Measurements from ENCODE around the gene CFAP43.

Gene CFAP43

DNA sequence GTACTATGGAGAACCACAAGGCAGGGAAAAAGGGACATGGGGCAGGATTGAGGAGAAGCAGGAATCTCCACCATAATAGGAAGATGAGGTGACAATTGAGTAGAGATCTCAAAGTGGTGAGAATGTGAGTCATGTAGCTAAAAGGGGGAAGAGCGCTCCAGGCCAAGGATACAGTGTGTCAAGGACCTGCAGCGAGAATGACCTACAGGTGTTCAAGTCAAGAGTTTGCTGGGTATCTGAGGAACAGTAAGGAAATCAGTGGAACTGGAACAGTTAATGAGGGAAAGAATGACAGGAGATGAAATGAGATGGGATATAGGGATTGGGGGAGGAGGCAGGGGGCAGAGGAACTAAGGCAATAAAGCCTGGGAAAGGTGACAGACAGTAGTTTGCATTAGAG is 76.6 kb downstream of the CFAP43 start:
- no peak for ATAC-seq
- no peak for TF ChIP-seq ISL1 (CRISPR knock-in tag; IDR thresholded peaks at IDR 0.05)

- ATAC-seq: no peak
- TF ChIP-seq ISL1 (CRISPR knock-in tag; IDR thresholded peaks at IDR 0.05) (no peak), ZFP30 (CRISPR knock-in tag; IDR thresholded peaks at IDR 0.05) (no peak), TOX (CRISPR knock-in tag; IDR thresholded peaks at IDR 0.05; ENCODE audit: borderline replicate concordance) (no peak)
Observed at GRCh38 chr10:104151737-104152136, 80.4 kb downstream of the CFAP43 start.

- no peak for TF ChIP-seq ARNTL (CRISPR knock-in tag; IDR thresholded peaks at IDR 0.05; ENCODE audit: borderline replicate concordance, low read depth)
- no peak for ATAC-seq
Observed at GRCh38 chr10:104150139-104150538, 82.0 kb downstream of the CFAP43 start.

DNA sequence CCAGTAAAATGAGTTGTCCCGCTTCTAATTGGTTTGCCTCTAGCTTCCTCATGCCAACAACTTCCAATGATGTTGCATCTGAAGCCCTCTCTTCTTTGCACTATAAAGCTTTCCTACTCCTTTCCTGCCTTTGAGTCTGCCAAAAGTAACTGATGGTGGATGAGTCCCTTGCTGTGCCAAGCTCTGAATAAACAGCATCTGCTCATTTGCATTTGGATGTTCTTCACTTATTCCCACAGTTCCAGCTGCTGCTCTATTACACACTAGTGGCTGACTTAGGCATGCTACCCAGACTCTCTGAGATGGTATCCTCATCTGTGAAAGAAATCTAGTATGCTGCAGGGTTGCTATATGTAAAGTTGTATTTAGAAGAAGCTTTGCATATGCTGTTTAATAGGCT is 85.3 kb downstream of the CFAP43 start:
- ATAC-seq: no peak
- TF ChIP-seq CSDC2 (CRISPR knock-in tag; IDR thresholded peaks at IDR 0.05) (no peak), ARNTL (CRISPR knock-in tag; IDR thresholded peaks at IDR 0.05; ENCODE audit: borderline replicate concordance, low read depth) (no peak), RARB (CRISPR knock-in tag; IDR thresholded peaks at IDR 0.05) (no peak), ZNF565 (CRISPR knock-in tag; conservative IDR thresholded peaks at IDR 0.05; ENCODE audit: low read depth) (no peak), ZNF8 (CRISPR knock-in tag; IDR thresholded peaks at IDR 0.05) (no peak), ZFP30 (CRISPR knock-in tag; IDR thresholded peaks at IDR 0.05) (no peak)

DNA sequence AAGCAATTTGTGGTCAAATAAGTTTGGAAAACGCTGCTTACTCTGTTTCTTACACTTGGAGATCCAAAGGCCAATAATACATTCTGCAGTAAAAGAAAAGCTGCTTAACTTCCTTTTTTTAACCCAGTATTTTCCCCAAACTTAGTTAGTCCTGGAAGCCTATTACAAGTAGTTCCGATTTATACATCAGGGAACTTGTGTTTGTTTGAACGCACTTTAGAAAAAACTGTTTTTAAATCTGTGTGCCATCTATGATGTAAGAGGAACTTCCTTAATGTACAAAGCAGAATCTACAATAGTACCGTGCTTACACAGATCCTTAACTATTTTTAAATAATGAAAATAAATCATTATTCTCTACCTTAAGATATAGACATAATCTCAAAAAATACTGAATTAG is 87.2 kb downstream of the CFAP43 start:
- no peak for ATAC-seq
- TF ChIP-seq ZNF565 (CRISPR knock-in tag; conservative IDR thresholded peaks at IDR 0.05; ENCODE audit: low read depth) (no peak), TCF4 (CRISPR knock-in tag; IDR thresholded peaks at IDR 0.05; ENCODE audit: borderline replicate concordance) (no peak), ZNF8 (CRISPR knock-in tag; IDR thresholded peaks at IDR 0.05) (no peak), BACH2 (CRISPR knock-in tag; IDR thresholded peaks at IDR 0.05; ENCODE audit: borderline replicate concordance) (no peak), ARNTL (CRISPR knock-in tag; IDR thresholded peaks at IDR 0.05; ENCODE audit: borderline replicate concordance, low read depth) (no peak)
- TF ChIP-seq, protein P1, sequence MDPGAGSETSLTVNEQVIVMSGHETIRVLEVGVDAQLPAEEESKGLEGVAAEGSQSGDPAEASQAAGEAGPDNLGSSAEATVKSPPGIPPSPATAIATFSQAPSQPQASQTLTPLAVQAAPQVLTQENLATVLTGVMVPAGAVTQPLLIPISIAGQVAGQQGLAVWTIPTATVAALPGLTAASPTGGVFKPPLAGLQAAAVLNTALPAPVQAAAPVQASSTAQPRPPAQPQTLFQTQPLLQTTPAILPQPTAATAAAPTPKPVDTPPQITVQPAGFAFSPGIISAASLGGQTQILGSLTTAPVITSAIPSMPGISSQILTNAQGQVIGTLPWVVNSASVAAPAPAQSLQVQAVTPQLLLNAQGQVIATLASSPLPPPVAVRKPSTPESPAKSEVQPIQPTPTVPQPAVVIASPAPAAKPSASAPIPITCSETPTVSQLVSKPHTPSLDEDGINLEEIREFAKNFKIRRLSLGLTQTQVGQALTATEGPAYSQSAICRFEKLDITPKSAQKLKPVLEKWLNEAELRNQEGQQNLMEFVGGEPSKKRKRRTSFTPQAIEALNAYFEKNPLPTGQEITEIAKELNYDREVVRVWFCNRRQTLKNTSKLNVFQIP (CRISPR knock-in tag; IDR thresholded peaks at IDR 0.05; ENCODE audit: borderline replicate concordance, low read depth): no peak

GRCh38 chr10:104143829-104144228 is 88.3 kb downstream of the CFAP43 start:
- TF ChIP-seq OSR1 (CRISPR knock-in tag; IDR thresholded peaks at IDR 0.05): no peak
- TF ChIP-seq CREB5 (CRISPR knock-in tag; IDR thresholded peaks at IDR 0.05; ENCODE audit: low read depth): no peak
- no peak for TF ChIP-seq TCF4 (CRISPR knock-in tag; IDR thresholded peaks at IDR 0.05; ENCODE audit: borderline replicate concordance)
- no peak for TF ChIP-seq ISL1 (CRISPR knock-in tag; IDR thresholded peaks at IDR 0.05)
- TF ChIP-seq ESRRG (CRISPR knock-in tag; IDR thresholded peaks at IDR 0.05): no peak
- no peak for TF ChIP-seq ARNTL (CRISPR knock-in tag; IDR thresholded peaks at IDR 0.05; ENCODE audit: borderline replicate concordance, low read depth)
- TF ChIP-seq ZNF70 (CRISPR knock-in tag; IDR thresholded peaks at IDR 0.05): no peak
- TF ChIP-seq RARB (CRISPR knock-in tag; IDR thresholded peaks at IDR 0.05): no peak
- no peak for TF ChIP-seq CSDC2 (CRISPR knock-in tag; IDR thresholded peaks at IDR 0.05)
- TF ChIP-seq ZFP3 (CRISPR knock-in tag; IDR thresholded peaks at IDR 0.05): no peak
- TF ChIP-seq GLIS3 (CRISPR knock-in tag; IDR thresholded peaks at IDR 0.05): no peak

DNA sequence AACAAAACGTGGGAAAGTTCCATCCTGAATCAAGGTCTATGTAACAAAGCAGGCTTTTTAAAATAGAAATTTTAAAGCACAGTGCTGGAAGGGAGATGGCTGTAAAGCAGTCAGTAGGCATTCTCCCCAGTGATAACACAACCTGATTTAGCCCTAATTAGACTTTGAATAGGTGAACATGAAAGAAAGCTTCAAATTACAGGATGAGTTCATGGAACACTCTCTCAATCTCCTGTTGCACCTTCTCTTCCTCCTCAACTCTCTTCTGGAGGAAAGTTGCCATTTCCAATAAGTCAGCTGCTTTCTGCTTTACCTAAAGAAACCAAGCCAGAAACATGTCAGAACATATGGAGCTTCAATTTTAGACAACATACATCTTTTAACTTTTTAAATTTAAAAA is 90.1 kb downstream of the CFAP43 start:
- TF ChIP-seq RARB (CRISPR knock-in tag; IDR thresholded peaks at IDR 0.05): no peak
- no peak for TF ChIP-seq ZFP30 (CRISPR knock-in tag; IDR thresholded peaks at IDR 0.05)
- no peak for TF ChIP-seq BACH2 (CRISPR knock-in tag; IDR thresholded peaks at IDR 0.05; ENCODE audit: borderline replicate concordance)
- TF ChIP-seq, protein P1 (CRISPR knock-in tag; IDR thresholded peaks at IDR 0.05; ENCODE audit: borderline replicate concordance, low read depth): no peak
- no peak for TF ChIP-seq ZNF565 (CRISPR knock-in tag; conservative IDR thresholded peaks at IDR 0.05; ENCODE audit: low read depth)
- TF ChIP-seq CREB5 (CRISPR knock-in tag; IDR thresholded peaks at IDR 0.05; ENCODE audit: low read depth): no peak
- TF ChIP-seq TOX (CRISPR knock-in tag; IDR thresholded peaks at IDR 0.05; ENCODE audit: borderline replicate concordance): no peak
- TF ChIP-seq ARNTL (CRISPR knock-in tag; IDR thresholded peaks at IDR 0.05; ENCODE audit: borderline replicate concordance, low read depth): no peak
- TF ChIP-seq TCF4 (CRISPR knock-in tag; IDR thresholded peaks at IDR 0.05; ENCODE audit: borderline replicate concordance): no peak
- no peak for TF ChIP-seq ZNF8 (CRISPR knock-in tag; IDR thresholded peaks at IDR 0.05)
- TF ChIP-seq ZNF70 (CRISPR knock-in tag; IDR thresholded peaks at IDR 0.05): no peak
- no peak for TF ChIP-seq PPARA (CRISPR knock-in tag; IDR thresholded peaks at IDR 0.05; ENCODE audit: borderline replicate concordance)
- TF ChIP-seq GLIS3 (CRISPR knock-in tag; IDR thresholded peaks at IDR 0.05): no peak
- TF ChIP-seq, protein P2, sequence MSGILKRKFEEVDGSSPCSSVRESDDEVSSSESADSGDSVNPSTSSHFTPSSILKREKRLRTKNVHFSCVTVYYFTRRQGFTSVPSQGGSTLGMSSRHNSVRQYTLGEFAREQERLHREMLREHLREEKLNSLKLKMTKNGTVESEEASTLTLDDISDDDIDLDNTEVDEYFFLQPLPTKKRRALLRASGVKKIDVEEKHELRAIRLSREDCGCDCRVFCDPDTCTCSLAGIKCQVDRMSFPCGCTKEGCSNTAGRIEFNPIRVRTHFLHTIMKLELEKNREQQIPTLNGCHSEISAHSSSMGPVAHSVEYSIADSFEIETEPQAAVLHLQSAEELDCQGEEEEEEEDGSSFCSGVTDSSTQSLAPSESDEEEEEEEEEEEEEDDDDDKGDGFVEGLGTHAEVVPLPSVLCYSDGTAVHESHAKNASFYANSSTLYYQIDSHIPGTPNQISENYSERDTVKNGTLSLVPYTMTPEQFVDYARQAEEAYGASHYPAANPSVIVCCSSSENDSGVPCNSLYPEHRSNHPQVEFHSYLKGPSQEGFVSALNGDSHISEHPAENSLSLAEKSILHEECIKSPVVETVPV (CRISPR knock-in tag; IDR thresholded peaks at IDR 0.05): no peak
- no peak for TF ChIP-seq ESRRG (CRISPR knock-in tag; IDR thresholded peaks at IDR 0.05)
- TF ChIP-seq PATZ1 (CRISPR knock-in tag; IDR thresholded peaks at IDR 0.05; ENCODE audit: borderline replicate concordance): no peak
- no peak for ATAC-seq

More at GRCh38 chr10:104143829-104144228, 88.3 kb downstream of the CFAP43 start:
- no peak for ATAC-seq
